Measurements from ENCODE around the gene MRPS18A.

MRPS18A gene

GRCh38 chr6:43687079-43687436, 533 bp downstream of the MRPS18A start:
- in situ Hi-C loops (cut with MboI; ENCODE audit: low sequenced_read_pairs, unreplicated experiment), result no loop called here
- DNase-seq (ENCODE audit: low spot score), result no peak
- no peak for TF ChIP-seq CTCF (IDR thresholded peaks at IDR 0.05; ENCODE audit: borderline replicate concordance, control extremely low read depth, extremely low read depth, insufficient read depth, missing control alignments)

GRCh38 chr6:43683708-43684455, 3.7 kb downstream of the MRPS18A start:
- TF ChIP-seq CTCF (IDR thresholded peaks at IDR 0.05; ENCODE audit: borderline replicate concordance, control extremely low read depth, extremely low read depth, insufficient read depth, missing control alignments), result no peak
- DNase-seq (ENCODE audit: low spot score), result no peak
- in situ Hi-C loops (cut with MboI; ENCODE audit: low sequenced_read_pairs, unreplicated experiment), result no loop called here

- in situ Hi-C loops (cut with MboI; ENCODE audit: low sequenced_read_pairs, unreplicated experiment), result no loop called here
- TF ChIP-seq CTCF (IDR thresholded peaks at IDR 0.05; ENCODE audit: borderline replicate concordance, control extremely low read depth, extremely low read depth, insufficient read depth, missing control alignments), result no peak
- no peak for DNase-seq (ENCODE audit: low spot score)
Observed at GRCh38 chr6:43682724-43683429, 4.7 kb downstream of the MRPS18A start.

- no peak for DNase-seq (ENCODE audit: low spot score)
- in situ Hi-C loops (cut with MboI; ENCODE audit: low sequenced_read_pairs, unreplicated experiment), result no loop called here
- TF ChIP-seq CTCF (IDR thresholded peaks at IDR 0.05; ENCODE audit: borderline replicate concordance, control extremely low read depth, extremely low read depth, insufficient read depth, missing control alignments), result no peak
Observed at GRCh38 chr6:43681303-43681702, 6.3 kb downstream of the MRPS18A start.

GRCh38 chr6:43680308-43681200, 7.0 kb downstream of the MRPS18A start:
- in situ Hi-C loops (cut with MboI; ENCODE audit: low sequenced_read_pairs, unreplicated experiment), result no loop called here
- no peak for DNase-seq (ENCODE audit: low spot score)
- TF ChIP-seq CTCF (IDR thresholded peaks at IDR 0.05; ENCODE audit: borderline replicate concordance, control extremely low read depth, extremely low read depth, insufficient read depth, missing control alignments), result no peak

- TF ChIP-seq CTCF (IDR thresholded peaks at IDR 0.05; ENCODE audit: borderline replicate concordance, control extremely low read depth, extremely low read depth, insufficient read depth, missing control alignments), result no peak
Observed at GRCh38 chr6:43679057-43679456, 8.5 kb downstream of the MRPS18A start.

More at GRCh38 chr6:43679057-43679456, 8.5 kb downstream of the MRPS18A start:
- DNase-seq (ENCODE audit: low spot score), result no peak
- in situ Hi-C loops (cut with MboI; ENCODE audit: low sequenced_read_pairs, unreplicated experiment), result no loop called here

Measured in GM13976 (cell line).